ENCODE measurements around the gene MAPKBP1. TPM values are rescaled to one million over a fixed set of nuclear protein-coding genes. Genes with fewer than 3 reads are reported as not detected.

Gene MAPKBP1
- total RNA-seq, 3 donors from 2014 or later, result 11.5 to 29.3 (median 24.3) TPM

DNA sequence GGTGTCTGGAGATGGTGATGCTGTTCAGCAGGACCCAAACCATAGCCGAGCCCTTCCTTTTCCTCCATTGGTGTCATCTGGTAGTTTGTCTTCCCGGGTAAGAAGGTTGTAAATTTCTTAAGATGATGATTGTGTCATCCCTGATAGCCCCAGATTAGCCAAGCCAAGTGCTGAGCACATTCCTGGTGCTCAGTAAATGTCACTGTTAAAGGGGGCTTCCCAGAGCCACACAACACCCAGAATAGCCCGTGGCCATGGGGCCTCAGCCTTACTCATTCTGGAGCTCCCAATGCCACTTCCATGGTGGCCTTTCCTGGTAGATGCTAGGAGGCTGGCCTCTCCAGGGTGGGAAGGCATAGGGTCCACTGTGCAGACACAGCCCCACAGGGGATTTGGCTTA is 59.8 kb downstream of the MAPKBP1 start:
- Histone ChIP-seq H3K4me3 (no peak overlapping the region), H3K27me3 (no peaks in the 10 kb centered on the region), H3K36me3 (no peaks in the 10 kb centered on the region), H3K4me1 (peaks cover 0 to 8% of the 10 kb centered on the region in 2 donors), H3K9me3 (no peaks in the 10 kb centered on the region), H3K27ac (no peak overlapping the region)
- intact Hi-C loops (cut with DNase I; ENCODE audit: low total_unique reads), result no loop called here
- DNase-seq (ENCODE audit: low spot score in 2 of 2), result no peak
- TF ChIP-seq, protein P1, sequence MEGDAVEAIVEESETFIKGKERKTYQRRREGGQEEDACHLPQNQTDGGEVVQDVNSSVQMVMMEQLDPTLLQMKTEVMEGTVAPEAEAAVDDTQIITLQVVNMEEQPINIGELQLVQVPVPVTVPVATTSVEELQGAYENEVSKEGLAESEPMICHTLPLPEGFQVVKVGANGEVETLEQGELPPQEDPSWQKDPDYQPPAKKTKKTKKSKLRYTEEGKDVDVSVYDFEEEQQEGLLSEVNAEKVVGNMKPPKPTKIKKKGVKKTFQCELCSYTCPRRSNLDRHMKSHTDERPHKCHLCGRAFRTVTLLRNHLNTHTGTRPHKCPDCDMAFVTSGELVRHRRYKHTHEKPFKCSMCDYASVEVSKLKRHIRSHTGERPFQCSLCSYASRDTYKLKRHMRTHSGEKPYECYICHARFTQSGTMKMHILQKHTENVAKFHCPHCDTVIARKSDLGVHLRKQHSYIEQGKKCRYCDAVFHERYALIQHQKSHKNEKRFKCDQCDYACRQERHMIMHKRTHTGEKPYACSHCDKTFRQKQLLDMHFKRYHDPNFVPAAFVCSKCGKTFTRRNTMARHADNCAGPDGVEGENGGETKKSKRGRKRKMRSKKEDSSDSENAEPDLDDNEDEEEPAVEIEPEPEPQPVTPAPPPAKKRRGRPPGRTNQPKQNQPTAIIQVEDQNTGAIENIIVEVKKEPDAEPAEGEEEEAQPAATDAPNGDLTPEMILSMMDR (IDR thresholded peaks at IDR 0.05), result no peak
- TF ChIP-seq POLR2A (IDR thresholded peaks at IDR 0.05) (no peak), POLR2AphosphoS5 (IDR thresholded peaks at IDR 0.05) (no peak)

DNA sequence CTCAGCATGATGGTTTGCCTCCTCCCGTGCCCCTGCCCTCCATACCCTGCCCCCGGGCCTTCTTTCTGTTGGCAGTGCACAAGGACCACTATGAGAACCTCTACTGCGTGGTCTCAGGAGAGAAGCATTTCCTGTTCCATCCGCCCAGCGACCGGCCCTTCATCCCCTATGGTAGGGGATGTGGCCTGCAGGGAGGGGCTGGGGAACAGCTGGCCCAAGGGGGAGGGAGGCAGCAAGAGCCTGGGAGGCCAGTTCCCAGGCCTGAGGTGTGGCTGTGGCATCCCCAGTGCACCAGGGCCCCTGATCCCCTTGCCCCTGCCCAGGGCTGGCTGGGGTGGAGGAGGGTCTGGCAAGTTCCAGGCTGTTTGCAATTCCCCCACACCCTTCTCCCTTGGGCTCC is 61.8 kb downstream of the MAPKBP1 start:
- DNase-seq (ENCODE audit: low spot score in 2 of 2), result no peak
- peaks cover 0 to 10% of the 10 kb centered on the region in 2 donors for H3K4me1 ChIP-seq
- intact Hi-C loops (cut with DNase I; ENCODE audit: low total_unique reads), result no loop called here
- no peaks in the 10 kb centered on the region for H3K27me3 ChIP-seq
- TF ChIP-seq POLR2A (IDR thresholded peaks at IDR 0.05) (no peak), POLR2AphosphoS5 (IDR thresholded peaks at IDR 0.05) (no peak)
- TF ChIP-seq, protein P1 (IDR thresholded peaks at IDR 0.05), result no peak
- H3K9me3 ChIP-seq, result no peaks in the 10 kb centered on the region
- H3K4me3 ChIP-seq, result no peak overlapping the region
- H3K27ac ChIP-seq, result no peak overlapping the region
- no peaks in the 10 kb centered on the region for H3K36me3 ChIP-seq

DNA sequence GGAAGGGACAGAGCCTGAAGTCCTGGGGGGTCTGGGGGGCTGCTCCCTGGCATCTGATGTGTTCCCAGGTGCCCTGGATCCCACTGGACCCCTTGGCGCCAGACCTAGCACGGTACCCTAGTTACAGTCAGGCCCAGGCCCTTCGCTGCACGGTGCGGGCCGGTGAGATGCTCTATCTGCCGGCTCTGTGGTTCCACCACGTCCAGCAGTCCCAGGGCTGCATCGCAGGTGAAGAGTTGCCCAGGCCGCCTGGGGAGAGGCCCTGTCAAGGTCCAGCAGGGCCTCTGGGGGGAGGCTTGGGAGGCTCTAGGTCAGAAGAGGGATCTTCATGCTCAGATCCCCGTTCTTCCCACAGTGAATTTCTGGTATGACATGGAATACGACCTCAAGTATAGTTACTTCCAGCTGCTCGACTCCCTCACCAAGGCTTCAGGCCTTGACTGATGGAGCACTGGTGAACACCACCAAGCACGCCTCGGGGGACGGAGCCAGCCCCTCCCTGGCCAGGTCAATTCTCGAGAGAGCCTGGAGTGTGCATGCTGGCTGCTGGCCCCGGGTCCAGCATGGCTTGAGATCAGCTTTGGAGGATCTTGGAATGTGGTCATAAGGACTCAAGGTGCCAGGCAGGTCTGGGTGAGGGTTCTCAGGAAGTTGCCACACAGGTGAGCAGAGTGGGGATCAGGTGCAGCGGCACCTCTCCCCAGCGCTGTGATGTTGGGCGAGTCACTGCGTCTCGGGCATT is 62.6 kb downstream of the MAPKBP1 start:
- intact Hi-C loops (cut with DNase I; ENCODE audit: low total_unique reads), result no loop called here
- Histone ChIP-seq H3K27me3 (no peaks in the 10 kb centered on the region), H3K4me1 (peaks cover 0 to 10% of the 10 kb centered on the region in 2 donors), H3K9me3 (no peaks in the 10 kb centered on the region), H3K36me3 (no peaks in the 10 kb centered on the region), H3K4me3 (no peak overlapping the region), H3K27ac (peak overlapping the region in 1 of 2 donors; percentile 6)
- TF ChIP-seq POLR2AphosphoS5 (IDR thresholded peaks at IDR 0.05) (no peak), POLR2A (IDR thresholded peaks at IDR 0.05) (no peak)
- TF ChIP-seq, protein P1 (IDR thresholded peaks at IDR 0.05), result no peak
- no peak for DNase-seq (ENCODE audit: low spot score in 2 of 2)

DNA sequence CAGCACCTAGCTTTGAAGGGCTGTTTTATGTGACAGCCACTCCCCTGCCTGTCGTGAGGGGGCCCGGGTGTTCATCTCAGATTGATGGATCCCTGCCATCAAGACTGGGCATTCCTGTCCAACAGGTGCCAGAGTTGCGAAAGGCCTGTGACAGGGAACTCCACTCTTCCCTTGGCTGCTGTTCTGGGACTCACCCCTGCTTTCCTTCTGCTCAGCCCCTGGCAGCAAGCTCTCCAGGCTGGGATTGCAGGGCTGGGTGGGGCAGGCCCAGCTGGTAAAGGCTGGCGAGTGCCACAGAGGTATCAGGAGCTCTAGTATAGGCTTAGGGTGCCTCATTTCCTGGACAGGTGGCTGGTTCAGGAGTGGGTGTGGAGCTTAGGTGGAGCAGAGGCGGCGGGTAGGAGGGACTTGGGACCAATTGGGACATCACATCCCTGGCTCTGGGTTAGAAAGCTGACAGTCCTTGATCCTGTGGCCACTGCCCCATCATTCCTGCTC is 64.2 kb downstream of the MAPKBP1 start, which contains the start of gene PLA2G4B:
Gene PLA2G4B, plus strand, starts transcription at position 448 of the 498 bp plus-strand sequence. CDS start 67 bp downstream, outside the sequence.
- H3K4me1 ChIP-seq, result peaks cover 0 to 4% of the 10 kb centered on the region in 2 donors
- DNase-seq (ENCODE audit: low spot score in 2 of 2), result peak; percentile 88 to 94
- no peak within 1 kb of the TSS for H3K4me3 ChIP-seq
- no peaks in the 10 kb centered on the region for H3K27me3 ChIP-seq
- no peaks in the 10 kb centered on the region for H3K36me3 ChIP-seq
- no peaks in the 10 kb centered on the region for H3K9me3 ChIP-seq
- H3K27ac ChIP-seq, result peak within 1 kb of the TSS; percentile 86 to 90
- intact Hi-C loops (cut with DNase I; ENCODE audit: low total_unique reads), result no loop called here
- no peak for TF ChIP-seq POLR2A (IDR thresholded peaks at IDR 0.05)
- peak; percentile 69 to 87 (median 82) for TF ChIP-seq POLR2AphosphoS5 (IDR thresholded peaks at IDR 0.05)

DNA sequence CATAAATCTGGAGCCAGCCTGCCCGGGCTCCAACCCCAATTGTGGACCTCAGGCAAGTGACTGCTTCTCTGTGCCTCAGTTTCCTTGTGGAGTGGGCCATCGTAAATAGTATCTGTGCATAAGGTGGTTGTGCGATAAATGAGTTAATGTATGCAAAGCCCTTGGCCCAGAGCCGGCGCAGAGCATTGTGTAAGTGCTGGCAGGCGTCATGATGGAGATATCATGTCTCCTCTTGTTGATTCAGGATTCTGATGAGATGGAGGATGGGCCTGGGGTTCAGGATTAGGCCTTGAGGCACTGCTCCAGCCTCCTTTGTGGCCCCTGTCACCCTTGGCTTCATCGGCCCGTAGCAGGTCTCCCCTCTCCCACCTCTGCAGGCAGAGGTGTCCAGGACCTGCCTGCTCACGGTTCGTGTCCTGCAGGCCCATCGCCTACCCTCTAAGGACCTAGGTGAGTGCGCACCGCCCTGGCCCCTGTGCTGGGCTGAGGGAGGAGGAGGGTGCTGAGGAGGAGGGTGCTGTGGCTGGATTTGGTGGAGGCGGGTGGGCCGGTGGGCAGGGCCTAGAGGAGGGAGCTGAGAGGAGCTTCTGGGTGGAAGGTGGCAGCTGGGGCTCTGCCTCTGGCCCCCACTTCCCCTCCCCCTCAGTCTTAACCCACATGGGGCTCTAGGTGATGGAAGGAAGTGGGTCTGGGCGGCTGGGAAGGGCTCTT is 65.7 kb downstream of the MAPKBP1 start:
- Histone ChIP-seq H3K4me3 (no peak overlapping the region), H3K4me1 (peaks cover 0 to 4% of the 10 kb centered on the region in 2 donors), H3K36me3 (no peaks in the 10 kb centered on the region), H3K9me3 (no peaks in the 10 kb centered on the region), H3K27ac (peak overlapping the region; percentile 84 to 90), H3K27me3 (no peaks in the 10 kb centered on the region)
- DNase-seq (ENCODE audit: low spot score in 2 of 2), result no peak
- intact Hi-C loops (cut with DNase I; ENCODE audit: low total_unique reads), result no loop called here
- TF ChIP-seq POLR2A (IDR thresholded peaks at IDR 0.05), result no peak
- TF ChIP-seq POLR2AphosphoS5 (IDR thresholded peaks at IDR 0.05), result no peak
- TF ChIP-seq, protein P1 (IDR thresholded peaks at IDR 0.05), result no peak
